Kidney epithelial cell (primary cell): Measurements from ENCODE around the gene SARS1. TPM values are rescaled to one million over a fixed set of nuclear protein-coding genes. Genes with fewer than 3 reads are reported as not detected.

Experiments
- DNase-seq: peaks from one replicate; pipeline ENCODE4 v3.0.0-alpha.2; 2010; ENCODE audit warnings: low read depth
- H3K27me3 ChIP-seq: 2 replicates; pipeline ENCODE4 v1.6.0; 2011; ENCODE audit warnings: low read length; ENCODE audit not compliant: control insufficient read depth, insufficient read depth
- H3K36me3 ChIP-seq: 2 replicates; pipeline ENCODE4 v1.5.1; 2011; ENCODE audit warnings: low read length; ENCODE audit not compliant: control insufficient read depth, insufficient read depth
- H3K4me3 ChIP-seq: 2 replicates; pipeline ENCODE4 v1.5.1; 2011; ENCODE audit warnings: low read depth, mild to moderate bottlenecking, control low read depth, low read length
- CTCF ChIP-seq: IDR thresholded peaks from 2 replicates; pipeline ENCODE4 v1.5.1; 2011; ENCODE audit warnings: mild to moderate bottlenecking, moderate library complexity, low read length, control low read depth, inconsistent platforms; ENCODE audit not compliant: insufficient read depth, poor library complexity, severe bottlenecking
- total RNA-seq: library from RNA; depleted of rRNA; stranded (reverse); fragments of >200 nt; gene quantifications from 2 replicates; pipeline ENCODE4 v1.2.3, GENCODE V29; 2015

The SARS1 gene
- total RNA-seq, 1 donor from 2014 or later: 411 TPM

- Histone ChIP-seq H3K36me3 (no peaks in the 10 kb centered on the region), H3K27me3 (no peaks in the 10 kb centered on the region), H3K4me3 (no peak overlapping the region)
- TF ChIP-seq CTCF: no peak
- no peak for DNase-seq
Measured at GRCh38 chr1:109225711-109226445, 12.2 kb downstream of the SARS1 start.

GRCh38 chr1:109228167-109228566 is 14.4 kb downstream of the SARS1 start:
- Histone ChIP-seq H3K4me3 (no peak overlapping the region), H3K36me3 (peaks cover 2% of the 10 kb centered on the region), H3K27me3 (no peaks in the 10 kb centered on the region)
- no peak for TF ChIP-seq CTCF
- DNase-seq: no peak

GRCh38 chr1:109229531-109230127 is 15.9 kb downstream of the SARS1 start:
- no peak for DNase-seq
- no peaks in the 10 kb centered on the region for H3K27me3 ChIP-seq
- H3K36me3 ChIP-seq: peaks cover 2% of the 10 kb centered on the region
- no peak for TF ChIP-seq CTCF
- no peak overlapping the region for H3K4me3 ChIP-seq

DNA sequence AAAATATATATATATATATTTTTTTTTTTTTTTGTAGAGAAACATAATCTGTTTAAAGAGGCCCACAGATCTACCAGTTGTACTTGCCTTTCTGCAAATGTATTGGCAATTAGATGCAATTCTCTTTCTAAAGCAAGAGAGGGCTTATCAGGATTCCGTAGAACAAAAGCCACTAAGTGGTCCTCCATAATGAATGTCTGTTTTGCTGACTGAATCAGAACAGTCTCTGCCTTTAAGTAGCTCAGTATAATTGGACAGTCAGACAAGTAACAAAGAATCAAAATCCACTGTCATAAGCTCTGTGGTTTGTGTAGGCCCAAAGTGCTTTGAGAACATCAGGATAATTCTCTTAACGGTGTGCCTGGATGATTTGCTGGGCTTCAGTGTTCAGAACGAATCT is 17.3 kb downstream of the SARS1 start:
- Histone ChIP-seq H3K27me3 (no peaks in the 10 kb centered on the region), H3K4me3 (no peak overlapping the region), H3K36me3 (peaks cover 4% of the 10 kb centered on the region)
- DNase-seq: no peak
- TF ChIP-seq CTCF: no peak

DNA sequence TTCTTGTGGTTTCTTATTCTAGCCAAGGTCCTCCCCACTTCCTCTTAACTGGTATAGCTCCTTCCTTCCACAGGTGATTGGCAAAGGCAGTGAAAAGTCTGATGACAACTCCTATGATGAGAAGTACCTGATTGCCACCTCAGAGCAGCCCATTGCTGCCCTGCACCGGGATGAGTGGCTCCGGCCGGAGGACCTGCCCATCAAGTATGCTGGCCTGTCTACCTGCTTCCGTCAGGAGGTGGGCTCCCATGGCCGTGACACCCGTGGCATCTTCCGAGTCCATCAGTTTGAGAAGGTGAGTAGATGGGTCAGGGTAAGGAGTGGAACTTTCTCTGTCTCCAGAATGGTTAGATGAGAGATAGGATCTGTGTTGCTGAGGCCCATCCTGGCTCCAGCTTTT is 21.4 kb downstream of the SARS1 start:
- no peak overlapping the region for H3K4me3 ChIP-seq
- H3K27me3 ChIP-seq: no peaks in the 10 kb centered on the region
- no peak for DNase-seq
- peaks cover 9% of the 10 kb centered on the region for H3K36me3 ChIP-seq
- TF ChIP-seq CTCF: no peak
